HL-60 (cell line): ENCODE measurements around the gene TH.

Source experiments
- DNase-seq, 2 experiments: peaks; one replicate each; pipeline ENCODE4 v3.0.0-alpha.2; 2010 to 2020; ENCODE audit warnings: low read depth in 1 of 2, low spot score in 1 of 2
- H3K27ac ChIP-seq: fragments of 250-450 bp; sonication (Bioruptor Pico); replicated peaks from 2 replicates; pipeline ENCODE4 v1.5.1; 2020; ENCODE audit warnings: mild to moderate bottlenecking, moderate library complexity
- H3K27me3 ChIP-seq: fragments of 250-450 bp; sonication (Bioruptor Pico); 2 replicates; pipeline ENCODE4 v1.5.1; 2021; ENCODE audit warnings: mild to moderate bottlenecking, moderate library complexity; ENCODE audit not compliant: insufficient read depth, poor library complexity, severe bottlenecking
- H3K4me3 ChIP-seq: replicated peaks from 2 replicates; pipeline ENCODE4 v1.5.1; 2011; ENCODE audit warnings: mild to moderate bottlenecking, control low read depth, low read length; ENCODE audit not compliant: insufficient read depth
- GABPA ChIP-seq: IDR thresholded peaks from 2 replicates; pipeline ENCODE4 v1.6.1; 2012; ENCODE audit warnings: low read depth
- POLR2AphosphoS5 ChIP-seq: IDR thresholded peaks from 2 replicates; pipeline ENCODE4 v1.6.1; 2012; ENCODE audit warnings: low read depth
- REST ChIP-seq: IDR thresholded peaks from 2 replicates; pipeline ENCODE4 v1.6.1; 2012; ENCODE audit warnings: low read depth; ENCODE audit not compliant: insufficient replicate concordance
- SPI1 ChIP-seq: IDR thresholded peaks from 2 replicates; pipeline ENCODE4 v1.6.1; 2012; ENCODE audit warnings: low read depth, mild to moderate bottlenecking, borderline replicate concordance
- TF ChIP-seq, protein P1 (sequence below): IDR thresholded peaks from one replicate; pipeline ENCODE4 v1.5.1; 2011; ENCODE audit warnings: low read length, control low read depth, inconsistent platforms; ENCODE audit not compliant: insufficient read depth

TH gene

GRCh38 chr11:2166091-2166851, 5.3 kb downstream of the TH start:
- Histone ChIP-seq H3K27ac (no peak overlapping the region), H3K27me3 (peaks cover 31% of the 10 kb centered on the region), H3K4me3 (no peak overlapping the region)
- TF ChIP-seq POLR2AphosphoS5 (no peak), SPI1 (no peak), GABPA (no peak), REST (no peak)
- TF ChIP-seq, protein P1, sequence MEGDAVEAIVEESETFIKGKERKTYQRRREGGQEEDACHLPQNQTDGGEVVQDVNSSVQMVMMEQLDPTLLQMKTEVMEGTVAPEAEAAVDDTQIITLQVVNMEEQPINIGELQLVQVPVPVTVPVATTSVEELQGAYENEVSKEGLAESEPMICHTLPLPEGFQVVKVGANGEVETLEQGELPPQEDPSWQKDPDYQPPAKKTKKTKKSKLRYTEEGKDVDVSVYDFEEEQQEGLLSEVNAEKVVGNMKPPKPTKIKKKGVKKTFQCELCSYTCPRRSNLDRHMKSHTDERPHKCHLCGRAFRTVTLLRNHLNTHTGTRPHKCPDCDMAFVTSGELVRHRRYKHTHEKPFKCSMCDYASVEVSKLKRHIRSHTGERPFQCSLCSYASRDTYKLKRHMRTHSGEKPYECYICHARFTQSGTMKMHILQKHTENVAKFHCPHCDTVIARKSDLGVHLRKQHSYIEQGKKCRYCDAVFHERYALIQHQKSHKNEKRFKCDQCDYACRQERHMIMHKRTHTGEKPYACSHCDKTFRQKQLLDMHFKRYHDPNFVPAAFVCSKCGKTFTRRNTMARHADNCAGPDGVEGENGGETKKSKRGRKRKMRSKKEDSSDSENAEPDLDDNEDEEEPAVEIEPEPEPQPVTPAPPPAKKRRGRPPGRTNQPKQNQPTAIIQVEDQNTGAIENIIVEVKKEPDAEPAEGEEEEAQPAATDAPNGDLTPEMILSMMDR = no peak
- DNase-seq = no peak

DNA sequence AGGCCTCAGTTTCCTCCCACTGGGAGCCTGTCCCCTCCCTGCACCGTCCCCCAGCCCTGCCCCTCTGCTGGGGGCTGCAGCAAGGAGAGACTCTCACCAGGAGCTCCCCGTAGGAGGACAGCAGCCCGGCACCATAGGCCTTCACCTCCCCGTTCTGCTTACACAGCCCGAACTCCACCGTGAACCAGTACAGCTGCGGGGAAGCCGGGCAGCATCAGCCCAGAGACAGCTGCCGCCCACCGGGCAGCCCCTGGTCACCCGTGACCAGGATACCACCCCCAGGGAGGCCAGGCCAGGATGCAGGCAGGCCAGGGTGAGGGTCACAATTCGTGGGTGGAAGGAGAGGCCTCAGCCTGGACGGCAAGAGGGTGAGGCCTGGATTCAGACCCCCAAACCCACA, 6.0 kb downstream of the TH start:
- DNase-seq = no peak
- Histone ChIP-seq H3K27ac (no peak overlapping the region), H3K27me3 (peaks cover 31% of the 10 kb centered on the region), H3K4me3 (no peak overlapping the region)
- TF ChIP-seq, protein P1 = no peak
- no peak for TF ChIP-seq SPI1
- TF ChIP-seq GABPA = no peak
- no peak for TF ChIP-seq REST
- TF ChIP-seq POLR2AphosphoS5 = no peak

DNA sequence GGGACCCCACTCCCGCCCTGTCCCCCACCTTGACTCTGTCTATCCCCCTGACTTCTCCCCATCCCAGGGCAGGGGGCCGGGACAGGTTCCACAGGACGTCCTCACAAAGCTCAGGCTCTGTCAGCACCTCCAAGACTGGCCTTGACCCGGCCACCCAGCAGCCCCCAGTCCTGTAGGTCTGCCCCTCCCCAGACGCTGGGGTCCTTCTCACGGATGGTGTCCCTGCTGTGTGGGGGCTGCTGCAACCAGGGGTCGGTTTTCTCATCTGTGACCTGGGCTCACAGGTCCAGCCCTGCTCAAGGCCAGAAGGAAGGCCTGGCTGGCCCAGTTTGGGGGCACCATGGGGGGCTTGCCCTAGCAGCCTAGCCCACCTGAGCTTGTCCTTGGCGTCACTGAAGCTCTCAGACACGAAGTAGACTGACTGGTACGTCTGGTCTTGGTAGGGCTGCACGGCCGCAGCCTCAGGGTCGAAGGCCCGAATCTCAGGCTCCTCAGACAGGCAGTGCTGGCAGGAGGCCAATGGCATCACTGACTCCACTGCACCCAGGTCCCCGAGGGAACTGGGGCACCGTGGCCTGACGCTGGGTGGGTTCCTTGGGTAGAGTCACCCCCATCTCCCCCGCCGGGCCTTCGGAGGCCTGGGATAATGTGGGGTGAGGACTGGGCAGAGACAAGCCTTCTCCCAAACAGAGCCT, 6.6 kb downstream of the TH start:
- peaks cover 29% of the 10 kb centered on the region for H3K27me3 ChIP-seq
- DNase-seq = no peak
- TF ChIP-seq, protein P1 = no peak
- no peak for TF ChIP-seq SPI1
- TF ChIP-seq REST = no peak
- no peak for TF ChIP-seq POLR2AphosphoS5
- TF ChIP-seq GABPA = no peak

More for the DNA sequence above, 6.6 kb downstream of the TH start:
- Histone ChIP-seq H3K4me3 (no peak overlapping the region), H3K27ac (no peak overlapping the region)
